Endothelial cell of umbilical vein (primary cell): Measurements from ENCODE around the gene HBS1L. TPM values are rescaled to one million over a fixed set of nuclear protein-coding genes. Genes with fewer than 3 reads are reported as not detected.

ENCODE experiments used
- BruUV-seq: library from RNA; stranded (reverse); fragments of 400-500 nt; replicated peaks from 2 replicates; lab custom pipeline; 2021; lab: Mats Ljungman, UMichigan
- CTCF ChIA-PET: fragments of 300-600, 350-600 bp; sonication (Branson Sonifier 250); formaldehyde crosslinking; loops from one replicate; lab custom pipeline; 2021; ENCODE audit warnings: antibody characterized with exemption, inconsistent platforms; lab: Charles Lee
- POLR2A ChIA-PET: fragments of 300-600, 350-600 bp; sonication (Branson Sonifier 250); formaldehyde crosslinking; loops from one replicate; lab custom pipeline; 2021; ENCODE audit warnings: antibody characterized with exemption, inconsistent platforms; lab: Charles Lee
- DNase-seq: peaks from one replicate; pipeline ENCODE4 v3.0.0-alpha.2; 2011; ENCODE audit warnings: low read depth, low spot score
- FAIRE-seq: peaks from 2 replicates; lab custom pipeline; 2011; peaks lifted over from hg19 to GRCh38; lab: Jason Lieb, UNC
- H2AFZ ChIP-seq: 2 replicates; pipeline ENCODE4 v1.6.0; 2012; ENCODE audit warnings: low read depth, low read length, control low read depth, inconsistent platforms
- H3K27ac ChIP-seq: 2 replicates; pipeline ENCODE4 v1.5.1; 2011; ENCODE audit warnings: low read depth, mild to moderate bottlenecking, control low read depth, low read length, moderate library complexity; ENCODE audit not compliant: insufficient read depth
- H3K27me3 ChIP-seq, 2 experiments: 2 replicates each; pipeline versions ENCODE4 v1.6.0 to v1.6.1; 2011; ENCODE audit warnings: low read length in 2 of 2, mixed read lengths in 1 of 2; ENCODE audit not compliant: control insufficient read depth in 2 of 2, insufficient read depth in 2 of 2
- H3K36me3 ChIP-seq, 2 experiments: 2 replicates in 1 of 2; 3 replicates in 1 of 2; pipeline ENCODE4 v1.5.1; 2011; ENCODE audit warnings: low read length in 2 of 2, mild to moderate bottlenecking in 1 of 2, moderate library complexity in 1 of 2; ENCODE audit not compliant: control insufficient read depth in 2 of 2, insufficient read depth in 2 of 2; ENCODE audit errors: extremely low read depth in 1 of 2
- H3K4me1 ChIP-seq: 3 replicates; pipeline ENCODE4 v1.5.1; 2011; ENCODE audit warnings: mild to moderate bottlenecking, low read length; ENCODE audit not compliant: control insufficient read depth, insufficient read depth; ENCODE audit errors: extremely low read depth
- H3K4me2 ChIP-seq: 2 replicates; pipeline ENCODE4 v1.6.1; 2011; ENCODE audit warnings: low read length, control low read depth, mixed read lengths; ENCODE audit not compliant: insufficient read depth
- H3K4me3 ChIP-seq, 3 experiments: fragments of 200-600 bp in 1 of 3; sonication (generic), shearing (Covaris generic) in 1 of 3; replicated peaks in 1 of 3; 2 replicates each; pipeline ENCODE4 v1.5.1; 2011 to 2016; ENCODE audit warnings: control low read depth in 3 of 3, low read length in 3 of 3, mild to moderate bottlenecking in 2 of 3, inconsistent platforms in 1 of 3, low read depth in 1 of 3, moderate library complexity in 1 of 3; ENCODE audit not compliant: insufficient read depth in 1 of 3
- H3K79me2 ChIP-seq: 2 replicates; pipeline ENCODE4 v1.6.0; 2012; ENCODE audit warnings: low read length, inconsistent platforms; ENCODE audit not compliant: control insufficient read depth, insufficient read depth
- H3K9ac ChIP-seq: replicated peaks from 2 replicates; pipeline ENCODE3; 2011; ENCODE audit warnings: low read length, control low read depth; ENCODE audit not compliant: insufficient read depth; ENCODE audit errors: extremely low read depth
- H3K9me1 ChIP-seq: replicated peaks from 3 replicates; pipeline ENCODE4 v1.6.0; 2011; ENCODE audit warnings: mild to moderate bottlenecking, low read length; ENCODE audit not compliant: control insufficient read depth, insufficient read depth; ENCODE audit errors: extremely low read depth
- H3K9me3 ChIP-seq: replicated peaks from 2 replicates; pipeline ENCODE4 v1.5.1; 2012; ENCODE audit warnings: low read length, inconsistent platforms; ENCODE audit not compliant: control insufficient read depth, insufficient read depth
- H4K20me1 ChIP-seq: replicated peaks from 2 replicates; pipeline ENCODE3; 2011; ENCODE audit warnings: mild to moderate bottlenecking, low read length; ENCODE audit not compliant: control insufficient read depth, insufficient read depth; ENCODE audit errors: extremely low read depth
- EZH2 ChIP-seq: IDR thresholded peaks from 2 replicates; pipeline ENCODE4 v1.6.1; 2012; ENCODE audit warnings: borderline replicate concordance, low read depth, mild to moderate bottlenecking, moderate library complexity, low read length, inconsistent platforms; ENCODE audit not compliant: severe bottlenecking
- FOS ChIP-seq: IDR thresholded peaks from 2 replicates; pipeline ENCODE4 v1.6.1; 2011; ENCODE audit warnings: mild to moderate bottlenecking, low read length, moderate library complexity, borderline replicate concordance; ENCODE audit not compliant: insufficient read depth
- GATA2 ChIP-seq: IDR thresholded peaks from 2 replicates; pipeline ENCODE4 v1.7.0; 2011; ENCODE audit warnings: low read depth, mild to moderate bottlenecking, moderate library complexity, mixed read lengths, low read length; ENCODE audit not compliant: insufficient read length, insufficient read depth
- JUN ChIP-seq: IDR thresholded peaks from 2 replicates; pipeline ENCODE4 v1.6.1; 2011; ENCODE audit warnings: borderline replicate concordance, low read depth; ENCODE audit not compliant: insufficient read length, insufficient read depth
- MYC ChIP-seq: IDR thresholded peaks from one replicate; pipeline ENCODE4 v1.6.1; 2011; ENCODE audit warnings: mild to moderate bottlenecking, low read depth, low read length
- POLR2A ChIP-seq: IDR thresholded peaks from 2 replicates; pipeline ENCODE4 v1.6.1; 2012; ENCODE audit warnings: low read depth, mild to moderate bottlenecking, control low read depth, low read length
- POLR2AphosphoS5 ChIP-seq: IDR thresholded peaks from 2 replicates; pipeline ENCODE4 v1.6.1; 2012; ENCODE audit warnings: low read depth, mild to moderate bottlenecking, control low read depth, low read length, moderate library complexity; ENCODE audit not compliant: insufficient read depth
- dilution Hi-C: fragments of 300-500 bp; cut with MboI; formaldehyde crosslinking; loops from one replicate; pipeline ENCODE4 v1.15.0; 2019; ENCODE audit warnings: low sequenced_read_pairs; ENCODE audit not compliant: extremely low pct_ligation_motif_present
- intact Hi-C: fragments of 100-400 bp; cut with micrococcal nuclease; formaldehyde crosslinking; loops from one replicate; pipeline ENCODE4 v1.10.0; 2022
- polyA plus RNA-seq, 4 experiments: library from polyadenylated mRNA; depleted of rRNA in 3 of 4; stranded (reverse) in 3 of 4; unstranded in 1 of 4; fragments of >200 nt; gene quantifications; 2 replicates each; pipeline versions ENCODE4 v1.2.1 to v1.2.3, GENCODE V29; 2011 to 2012; ENCODE audit warnings: missing spikeins in 1 of 4
- total RNA-seq: library from RNA; stranded (reverse); gene quantifications from 2 replicates; pipeline ENCODE4 v1.2.3, GENCODE V29; 2021
- TF ChIP-seq, protein P1 (sequence below), 2 donors: IDR thresholded peaks; 1 replicate in 1 of 2; 2 replicates in 1 of 2; pipeline ENCODE4 v1.5.1; 2011; ENCODE audit warnings: low read length in 2 of 2, mild to moderate bottlenecking in 2 of 2, moderate library complexity in 2 of 2, control low read depth in 1 of 2, inconsistent platforms in 1 of 2, low read depth in 1 of 2; ENCODE audit not compliant: insufficient read depth in 1 of 2; ENCODE audit errors: extremely low read depth in 1 of 2
- TF ChIP-seq, protein P2 (sequence below): IDR thresholded peaks from 2 replicates; pipeline ENCODE4 v1.6.1; 2011; ENCODE audit not compliant: insufficient read depth, insufficient read length

HBS1L gene
- total and polyA plus RNA-seq, 2 donors (not counting 3 experiments of a cell fraction or from before 2014, with no cell fraction given) = 23.7 to 74.6 TPM

DNA sequence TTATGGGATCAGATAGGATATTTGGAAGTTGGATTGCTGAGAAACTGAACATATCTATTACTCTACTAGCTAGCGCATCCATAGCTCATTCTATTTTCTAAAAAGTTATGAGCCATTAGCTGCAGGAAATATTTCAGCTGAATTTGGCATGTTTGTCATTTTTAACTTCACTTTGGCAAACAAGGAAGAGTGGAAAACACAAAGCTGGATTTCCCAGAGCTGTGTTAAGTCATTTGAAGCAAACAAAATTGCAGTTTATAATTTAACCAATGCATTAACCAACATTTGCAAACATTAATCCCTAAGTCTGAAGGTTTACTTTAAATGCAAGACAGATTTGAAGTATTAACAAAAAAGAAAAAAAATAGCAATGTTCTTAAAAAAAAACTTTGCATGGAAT is 105.9 kb downstream of the HBS1L start:
- H3K4me1 ChIP-seq = no peaks in the 10 kb centered on the region
- no peaks in the 10 kb centered on the region for H4K20me1 ChIP-seq
- H3K79me2 ChIP-seq = no peaks in the 10 kb centered on the region
- dilution Hi-C loops (no loop called here), intact Hi-C loops (no loop called here)
- DNase-seq = no peak
- H3K4me2 ChIP-seq = no peak overlapping the region
- TF ChIP-seq POLR2AphosphoS5 = no peak
- TF ChIP-seq JUN = no peak
- TF ChIP-seq, protein P1, sequence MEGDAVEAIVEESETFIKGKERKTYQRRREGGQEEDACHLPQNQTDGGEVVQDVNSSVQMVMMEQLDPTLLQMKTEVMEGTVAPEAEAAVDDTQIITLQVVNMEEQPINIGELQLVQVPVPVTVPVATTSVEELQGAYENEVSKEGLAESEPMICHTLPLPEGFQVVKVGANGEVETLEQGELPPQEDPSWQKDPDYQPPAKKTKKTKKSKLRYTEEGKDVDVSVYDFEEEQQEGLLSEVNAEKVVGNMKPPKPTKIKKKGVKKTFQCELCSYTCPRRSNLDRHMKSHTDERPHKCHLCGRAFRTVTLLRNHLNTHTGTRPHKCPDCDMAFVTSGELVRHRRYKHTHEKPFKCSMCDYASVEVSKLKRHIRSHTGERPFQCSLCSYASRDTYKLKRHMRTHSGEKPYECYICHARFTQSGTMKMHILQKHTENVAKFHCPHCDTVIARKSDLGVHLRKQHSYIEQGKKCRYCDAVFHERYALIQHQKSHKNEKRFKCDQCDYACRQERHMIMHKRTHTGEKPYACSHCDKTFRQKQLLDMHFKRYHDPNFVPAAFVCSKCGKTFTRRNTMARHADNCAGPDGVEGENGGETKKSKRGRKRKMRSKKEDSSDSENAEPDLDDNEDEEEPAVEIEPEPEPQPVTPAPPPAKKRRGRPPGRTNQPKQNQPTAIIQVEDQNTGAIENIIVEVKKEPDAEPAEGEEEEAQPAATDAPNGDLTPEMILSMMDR (IDR thresholded peaks at IDR 0.05; ENCODE audit: extremely low read depth in 1 of 2, insufficient read depth in 1 of 2, low read depth in 1 of 2, low read length in 2 of 2) = no peak
- TF ChIP-seq MYC = no peak
- TF ChIP-seq, protein P2, sequence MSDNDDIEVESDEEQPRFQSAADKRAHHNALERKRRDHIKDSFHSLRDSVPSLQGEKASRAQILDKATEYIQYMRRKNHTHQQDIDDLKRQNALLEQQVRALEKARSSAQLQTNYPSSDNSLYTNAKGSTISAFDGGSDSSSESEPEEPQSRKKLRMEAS = no peak
- TF ChIP-seq FOS = no peak
- TF ChIP-seq EZH2 = no peak
- TF ChIP-seq GATA2 = no peak
- no peak for TF ChIP-seq POLR2A
- no peak for FAIRE-seq
- ChIA-PET CTCF (interaction anchor here (0.7 to 2.5 kb wide), 4 partner anchors 8 to 825 kb away, joined by 3 to 20 read pairs (median 5); no protein-coding TSS in a partner anchor), POLR2A (no interaction called here)
- H3K27me3 ChIP-seq = no peaks in the 10 kb centered on the region
- no peak overlapping the region for H3K27ac ChIP-seq
- no peaks in the 10 kb centered on the region for H3K9me1 ChIP-seq
- no TSS peak for BruUV-seq
- H2AFZ ChIP-seq = no peak overlapping the region
- no peaks in the 10 kb centered on the region for H3K36me3 ChIP-seq
- no peaks in the 10 kb centered on the region for H3K9me3 ChIP-seq
- no peak overlapping the region for H3K9ac ChIP-seq
- no peak overlapping the region for H3K4me3 ChIP-seq
